SK-N-SH treated with all-trans-retinoic acid at 6 μM for 48 hours (cell line): ENCODE results near the gene GNPTAB.

Source experiments
- ATAC-seq: fragments of 200-7000 bp; cut with Tn5 transposase; 3 replicates; pipeline ENCODE4 v1.9.1; 2020; ENCODE audit warnings: mild to moderate bottlenecking, moderate library complexity
- ARNTL ChIP-seq: fragments of 450-650 bp; formaldehyde crosslinking; IDR thresholded peaks from 2 replicates; pipeline ENCODE4 v1.5.0; 2020; ENCODE audit warnings: low read depth, mild to moderate bottlenecking, moderate library complexity, borderline replicate concordance
- CREB5 ChIP-seq: fragments of 250-450 bp; sonication (Bioruptor Pico); IDR thresholded peaks from 2 replicates; pipeline ENCODE4 v1.5.1; 2020; ENCODE audit warnings: low read depth, mild to moderate bottlenecking, moderate library complexity
- CSDC2 ChIP-seq: fragments of 250-450 bp; sonication (Bioruptor Pico); IDR thresholded peaks from 2 replicates; pipeline ENCODE4 v1.5.0; 2020; ENCODE audit warnings: mild to moderate bottlenecking, moderate library complexity
- GLIS3 ChIP-seq: fragments of 250-450 bp; sonication (Bioruptor Pico); IDR thresholded peaks from 2 replicates; pipeline ENCODE4 v1.5.0; 2020; ENCODE audit warnings: mild to moderate bottlenecking, moderate library complexity
- ISL1 ChIP-seq: fragments of 250-450 bp; sonication (Bioruptor Pico); IDR thresholded peaks from 2 replicates; pipeline ENCODE4 v2.1.2; 2022; ENCODE audit warnings: mild to moderate bottlenecking, moderate library complexity
- OSR1 ChIP-seq: fragments of 250-450 bp; sonication (Bioruptor Pico); IDR thresholded peaks from 2 replicates; pipeline ENCODE4 v1.8.0; 2022; ENCODE audit warnings: moderate library complexity, mild to moderate bottlenecking, inconsistent platforms
- PATZ1 ChIP-seq: fragments of 250-450 bp; sonication (Bioruptor Pico); IDR thresholded peaks from 2 replicates; pipeline ENCODE4 v1.8.0; 2020; ENCODE audit warnings: mild to moderate bottlenecking, moderate library complexity, borderline replicate concordance
- PPARA ChIP-seq: fragments of 250-450 bp; sonication (Bioruptor Pico); IDR thresholded peaks from 2 replicates; pipeline ENCODE4 v1.5.0; 2020; ENCODE audit warnings: mild to moderate bottlenecking, borderline replicate concordance
- RARB ChIP-seq: fragments of 250-450 bp; sonication (Bioruptor Pico); IDR thresholded peaks from 2 replicates; pipeline ENCODE4 v1.8.0; 2021; ENCODE audit warnings: mild to moderate bottlenecking, moderate library complexity
- TCF4 ChIP-seq: fragments of 250-450 bp; sonication (Bioruptor Pico); IDR thresholded peaks from 2 replicates; pipeline ENCODE4 v1.8.0; 2021; ENCODE audit warnings: mild to moderate bottlenecking, moderate library complexity, borderline replicate concordance
- TSHZ2 ChIP-seq: fragments of 250-450 bp; sonication (Bioruptor Pico); IDR thresholded peaks from 2 replicates; pipeline ENCODE4 v1.5.0; 2020; ENCODE audit warnings: mild to moderate bottlenecking, moderate library complexity
- ZFP30 ChIP-seq: fragments of 450-650 bp; formaldehyde crosslinking; IDR thresholded peaks from 2 replicates; pipeline ENCODE4 v1.5.0; 2022; ENCODE audit warnings: mild to moderate bottlenecking, moderate library complexity
- ZNF565 ChIP-seq: fragments of 450-650 bp; formaldehyde crosslinking; conservative IDR thresholded peaks from 2 replicates; pipeline ENCODE4 v1.5.0; 2020; ENCODE audit warnings: low read depth, mild to moderate bottlenecking, moderate library complexity
- ZNF70 ChIP-seq: fragments of 450-650 bp; formaldehyde crosslinking; IDR thresholded peaks from 2 replicates; pipeline ENCODE4 v1.5.0; 2020; ENCODE audit warnings: mild to moderate bottlenecking, moderate library complexity
- ZNF8 ChIP-seq: fragments of 450-650 bp; formaldehyde crosslinking; IDR thresholded peaks from 2 replicates; pipeline ENCODE4 v1.5.0; 2020; ENCODE audit warnings: mild to moderate bottlenecking, moderate library complexity

Gene GNPTAB

GRCh38 chr12:101732318-101732717, 98.4 kb downstream of the GNPTAB start:
- ATAC-seq = no peak

GRCh38 chr12:101729842-101730241, 100.9 kb downstream of the GNPTAB start:
- ATAC-seq = no peak

More at GRCh38 chr12:101732318-101732717, 98.4 kb downstream of the GNPTAB start:
- TF ChIP-seq CSDC2 (no peak), TSHZ2 (CRISPR knock-in tag) (no peak), PPARA (no peak)

GRCh38 chr12:101727098-101727497, 103.7 kb downstream of the GNPTAB start:
- ATAC-seq = no peak
- TF ChIP-seq ZFP30 (no peak), ARNTL (CRISPR knock-in tag) (no peak), PATZ1 (CRISPR knock-in tag) (no peak), ISL1 (CRISPR knock-in tag) (peak; percentile 50)
- TF ChIP-seq, all 23 proteins: peak for 1

More at GRCh38 chr12:101729842-101730241, 100.9 kb downstream of the GNPTAB start:
- TF ChIP-seq ISL1 (CRISPR knock-in tag) (no peak), ARNTL (CRISPR knock-in tag) (no peak), OSR1 (CRISPR knock-in tag) (no peak), RARB (CRISPR knock-in tag) (no peak), CREB5 (CRISPR knock-in tag) (no peak), PATZ1 (CRISPR knock-in tag) (no peak), ZNF565 (no peak), PPARA (no peak), TSHZ2 (CRISPR knock-in tag) (no peak), ZNF70 (CRISPR knock-in tag) (no peak), TCF4 (no peak)

GRCh38 chr12:101722392-101722791, 108.4 kb downstream of the GNPTAB start:
- TF ChIP-seq GLIS3 (CRISPR knock-in tag) (no peak), ZNF565 (no peak), ZNF8 (CRISPR knock-in tag) (no peak), TCF4 (no peak), TSHZ2 (CRISPR knock-in tag) (no peak)
- ATAC-seq = no peak
